ENCODE data around the gene C4orf36.

DNA sequence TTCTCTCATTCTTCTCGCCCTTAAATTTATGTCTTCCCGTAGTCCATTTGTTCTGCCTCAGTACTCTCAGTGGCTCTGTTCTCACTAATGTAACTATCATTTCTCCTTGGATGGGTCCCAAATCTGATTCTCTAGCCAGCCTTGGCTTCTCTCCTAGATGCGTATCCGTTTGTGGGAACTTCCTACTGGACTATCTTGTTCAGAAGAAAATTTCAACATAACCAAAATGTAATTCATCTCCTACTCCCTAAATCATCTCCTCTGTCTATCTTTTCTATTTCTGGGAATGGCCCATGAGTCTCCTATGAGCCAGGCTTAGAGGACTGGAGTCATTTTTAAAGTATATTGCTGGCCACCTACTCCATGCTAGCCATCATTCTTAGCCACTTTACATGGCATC is 4.4 kb upstream of the C4orf36 start:
- TF ChIP-seq, protein P1, sequence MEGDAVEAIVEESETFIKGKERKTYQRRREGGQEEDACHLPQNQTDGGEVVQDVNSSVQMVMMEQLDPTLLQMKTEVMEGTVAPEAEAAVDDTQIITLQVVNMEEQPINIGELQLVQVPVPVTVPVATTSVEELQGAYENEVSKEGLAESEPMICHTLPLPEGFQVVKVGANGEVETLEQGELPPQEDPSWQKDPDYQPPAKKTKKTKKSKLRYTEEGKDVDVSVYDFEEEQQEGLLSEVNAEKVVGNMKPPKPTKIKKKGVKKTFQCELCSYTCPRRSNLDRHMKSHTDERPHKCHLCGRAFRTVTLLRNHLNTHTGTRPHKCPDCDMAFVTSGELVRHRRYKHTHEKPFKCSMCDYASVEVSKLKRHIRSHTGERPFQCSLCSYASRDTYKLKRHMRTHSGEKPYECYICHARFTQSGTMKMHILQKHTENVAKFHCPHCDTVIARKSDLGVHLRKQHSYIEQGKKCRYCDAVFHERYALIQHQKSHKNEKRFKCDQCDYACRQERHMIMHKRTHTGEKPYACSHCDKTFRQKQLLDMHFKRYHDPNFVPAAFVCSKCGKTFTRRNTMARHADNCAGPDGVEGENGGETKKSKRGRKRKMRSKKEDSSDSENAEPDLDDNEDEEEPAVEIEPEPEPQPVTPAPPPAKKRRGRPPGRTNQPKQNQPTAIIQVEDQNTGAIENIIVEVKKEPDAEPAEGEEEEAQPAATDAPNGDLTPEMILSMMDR (IDR thresholded peaks at IDR 0.05; ENCODE audit: low read depth, low read length), result no peak
- TF ChIP-seq MYC (IDR thresholded peaks at IDR 0.05; ENCODE audit: low read depth, low read length) (no peak), POLR2A (IDR thresholded peaks at IDR 0.05; ENCODE audit: extremely low read depth, insufficient read length) (no peak), MAX (IDR thresholded peaks at IDR 0.05; ENCODE audit: low read depth, low read length) (no peak)
